DMS 273 (cell line): ENCODE data around the gene STK38L.

Experiments used
- DNase-seq: peaks from one replicate; lab custom pipeline; 2025; ENCODE audit not compliant: unreplicated experiment; lab: John Stamatoyannopoulos, UW

The STK38L gene

DNA sequence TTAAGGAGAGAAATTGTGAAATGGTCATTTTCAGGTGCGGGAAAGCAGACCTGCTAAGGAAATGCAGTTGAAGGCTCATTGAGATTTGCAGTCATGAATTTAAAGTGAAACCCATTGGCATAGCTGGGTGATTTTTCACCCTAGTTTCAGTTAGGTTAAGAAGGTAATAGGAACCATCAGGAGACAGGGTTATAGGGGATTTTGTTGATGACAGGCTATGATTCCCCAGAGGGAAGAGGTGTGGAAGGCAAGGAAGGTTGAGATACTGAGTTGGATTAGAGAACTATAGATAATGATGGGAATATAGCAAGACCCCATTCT is 65.9 kb downstream of the STK38L start:
- DNase-seq, result no peak

DNA sequence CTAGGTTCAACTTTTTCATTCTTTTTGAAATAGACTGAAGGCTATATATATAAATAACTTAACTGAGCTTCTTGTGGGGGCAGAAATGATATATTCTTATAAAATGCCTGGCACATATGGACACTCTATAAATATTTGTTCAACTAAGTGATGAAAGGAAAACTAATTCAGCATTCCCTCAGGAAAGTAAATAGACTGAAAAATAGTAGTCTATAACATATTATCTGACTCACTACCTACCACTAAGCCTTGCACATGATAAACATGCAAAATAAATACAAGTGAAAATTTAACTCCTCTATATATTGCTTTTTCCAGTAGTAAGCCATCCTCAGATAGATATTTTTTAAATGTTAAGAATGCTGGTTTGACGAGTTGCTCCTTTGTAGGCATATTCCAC is 72.9 kb downstream of the STK38L start:
- no peak for DNase-seq

DNA sequence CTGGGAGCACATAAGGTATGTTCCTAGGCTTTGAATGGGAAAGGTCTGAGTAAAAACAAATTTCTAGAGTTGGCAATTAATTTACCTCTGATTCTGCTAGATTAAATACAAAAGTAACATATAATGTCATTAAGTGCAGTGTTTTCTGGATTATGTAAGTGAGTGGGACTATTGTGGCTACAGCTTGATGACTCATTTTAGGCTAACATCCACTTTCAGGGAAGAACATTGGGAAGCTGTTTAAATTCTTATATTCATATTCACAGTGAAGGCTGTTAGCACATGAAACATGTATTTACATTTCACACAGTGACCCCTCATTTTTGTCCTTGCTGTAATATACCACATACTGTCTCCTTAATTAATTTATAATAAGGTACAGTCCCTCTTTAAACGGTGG is 75.3 kb downstream of the STK38L start:
- no peak for DNase-seq

DNA sequence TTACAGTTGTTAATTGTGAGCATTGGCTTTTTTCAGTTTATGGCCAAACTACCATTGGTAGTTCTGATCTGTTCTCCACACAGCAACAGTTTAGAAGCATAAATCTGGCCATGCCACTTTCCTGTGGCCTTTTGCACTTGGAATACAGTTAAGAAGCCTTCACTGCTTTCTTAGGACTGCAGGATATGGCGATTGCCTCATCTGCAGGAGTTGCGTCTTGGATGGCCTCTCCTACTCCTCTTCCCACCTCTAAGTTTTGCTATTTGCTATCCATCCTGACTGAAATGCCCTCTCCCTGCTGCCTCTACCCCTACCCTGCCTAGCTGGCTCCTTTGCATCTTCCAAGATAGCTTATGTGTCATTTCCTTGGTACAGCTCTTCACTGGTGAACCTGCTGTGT is 75.8 kb downstream of the STK38L start:
- DNase-seq, result no peak

DNA sequence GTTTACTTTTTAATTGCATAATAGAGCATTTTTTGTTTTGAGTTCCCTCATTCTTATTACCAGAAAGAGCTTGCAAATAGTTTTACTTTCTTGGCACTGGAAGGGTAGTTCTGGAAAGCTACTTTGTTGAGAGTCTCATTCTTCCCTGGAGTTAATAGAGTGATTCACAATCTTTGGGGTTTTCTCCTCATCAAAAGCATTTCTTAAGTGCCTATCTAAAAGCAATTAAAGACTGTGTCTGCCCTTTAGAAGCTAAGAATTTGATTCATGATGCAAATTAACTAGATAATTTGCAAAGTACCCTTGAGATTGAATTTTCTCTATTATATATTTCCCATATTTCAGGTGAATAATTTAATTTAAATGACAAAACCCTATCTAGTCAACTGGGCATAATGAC is 80.4 kb downstream of the STK38L start:
- DNase-seq, result no peak

DNA sequence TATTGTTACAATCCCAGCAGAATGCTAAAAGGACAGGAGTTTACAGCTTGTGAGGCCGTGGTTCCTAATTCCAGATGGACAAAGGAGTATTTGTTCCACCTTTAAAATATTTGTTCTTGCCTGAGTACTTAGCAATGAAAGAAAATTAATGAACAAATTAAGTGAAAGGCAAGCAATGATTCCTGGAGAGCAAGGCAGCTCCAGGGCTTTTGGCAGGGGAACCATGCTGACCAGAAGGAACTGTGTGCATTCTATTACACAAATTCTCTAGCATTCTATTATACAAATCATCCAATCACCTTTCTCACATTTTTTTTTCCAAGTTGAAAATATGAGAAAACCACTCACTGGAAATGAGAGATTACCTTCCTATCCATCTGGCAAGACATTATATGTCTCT is 86.8 kb downstream of the STK38L start:
- DNase-seq, result no peak

DNA sequence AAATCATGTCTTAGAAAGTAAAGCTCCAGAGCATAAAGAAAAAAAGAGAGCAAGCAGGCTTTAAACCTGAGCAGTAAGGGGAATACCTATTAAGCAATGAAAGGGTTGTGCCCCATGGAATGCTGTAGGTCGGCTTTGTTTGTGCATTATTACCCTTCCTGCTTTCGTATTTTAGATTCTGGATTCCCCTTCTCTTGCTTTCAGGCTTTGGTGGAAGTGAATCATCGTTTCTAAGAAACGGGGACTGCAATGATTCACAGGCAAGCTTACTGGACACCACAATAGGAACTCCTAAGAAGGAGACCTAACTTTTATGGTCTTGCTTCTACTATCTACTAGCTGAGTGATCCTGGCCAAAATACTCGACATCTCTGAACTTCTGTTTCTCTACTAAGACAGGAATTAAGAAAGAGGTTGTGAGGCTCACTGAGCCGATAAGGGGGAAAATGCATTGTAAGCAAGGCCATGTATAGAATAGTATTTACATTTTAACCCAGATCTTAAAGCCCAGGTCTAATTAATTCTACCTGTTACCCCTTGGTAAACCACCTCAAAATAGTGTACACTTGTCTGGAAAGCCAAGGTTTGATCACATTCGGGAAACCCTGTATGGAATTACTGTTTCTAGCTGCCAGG is 87.3 kb downstream of the STK38L start:
- DNase-seq, result no peak

DNA sequence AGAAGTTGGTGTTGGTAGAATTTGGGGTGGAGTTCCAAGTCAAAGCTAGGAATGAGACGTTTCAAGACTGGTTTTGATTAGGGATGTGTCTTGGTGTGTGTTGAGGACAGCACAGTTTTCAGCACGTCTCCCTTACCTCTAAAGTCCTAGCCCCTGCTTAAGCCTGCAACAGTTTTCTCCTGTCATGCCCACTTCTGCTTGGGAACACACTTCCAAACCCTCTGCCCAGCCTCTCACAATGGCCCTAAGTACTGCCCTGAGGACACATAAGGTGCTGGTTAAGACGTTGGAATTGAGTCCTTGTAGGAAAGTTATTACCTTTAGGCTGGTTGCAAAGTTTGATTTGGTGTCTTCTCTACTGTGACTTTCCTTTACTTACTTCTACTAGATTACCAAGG is 87.8 kb downstream of the STK38L start:
- peak; percentile 24 for DNase-seq

DNA sequence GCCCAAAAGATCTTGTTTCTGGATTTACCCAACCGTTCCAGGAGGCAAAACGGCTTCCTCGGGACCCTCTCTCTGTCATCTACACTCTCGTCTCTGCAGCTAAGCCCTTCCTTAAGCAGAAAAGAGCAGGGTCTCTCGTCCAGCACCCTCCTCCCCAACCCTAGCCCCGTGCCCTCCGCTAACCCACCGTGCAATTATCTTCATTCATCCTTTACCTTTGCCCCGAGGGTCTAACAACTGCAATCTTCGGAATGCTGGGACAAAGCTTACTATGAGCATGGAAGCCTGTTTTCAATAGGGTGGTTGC is 88.3 kb downstream of the STK38L start:
- peak; percentile 28 for DNase-seq

DNA sequence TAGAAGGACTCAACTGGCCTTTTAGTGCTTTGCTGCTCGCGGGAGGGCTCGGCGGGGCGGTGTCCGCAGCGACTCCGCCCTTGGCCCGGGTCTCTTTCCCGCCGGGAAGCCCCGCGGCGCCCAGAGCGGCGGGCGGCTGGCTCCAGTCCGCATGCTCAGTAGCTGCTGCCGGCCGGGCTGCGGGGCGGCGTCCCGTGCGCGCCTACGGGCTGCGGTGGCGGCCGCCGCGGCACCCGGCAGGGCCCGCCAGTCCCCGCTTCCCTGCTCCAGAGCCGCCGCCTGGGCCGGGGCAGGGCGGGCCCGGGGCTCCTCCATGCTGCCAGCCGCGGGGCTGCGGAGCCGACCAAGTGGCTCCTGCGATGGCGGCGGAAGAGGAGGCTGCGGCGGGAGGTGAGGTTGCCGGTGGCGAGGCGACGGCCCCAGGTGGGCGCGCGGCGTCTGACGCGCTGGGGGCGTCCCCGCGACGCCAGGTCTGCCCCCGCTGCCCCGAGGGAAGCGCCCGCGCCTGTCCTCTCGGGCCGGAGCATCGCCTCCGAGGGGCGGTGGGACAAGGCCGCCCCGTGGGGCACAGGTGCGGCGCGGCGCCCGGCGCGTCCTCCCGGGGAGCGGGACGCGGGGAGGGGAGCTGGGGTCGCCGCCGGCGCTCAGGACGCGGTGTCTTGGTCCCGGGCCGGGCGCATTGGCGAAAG is 88.8 kb downstream of the STK38L start, which contains the start of gene BMAL2:
Gene BMAL2 (plus strand): TSS at position 123 of the 689 bp plus-strand sequence. CDS start 237 bp downstream, at position 360.
- peak; percentile 78 for DNase-seq

DNA sequence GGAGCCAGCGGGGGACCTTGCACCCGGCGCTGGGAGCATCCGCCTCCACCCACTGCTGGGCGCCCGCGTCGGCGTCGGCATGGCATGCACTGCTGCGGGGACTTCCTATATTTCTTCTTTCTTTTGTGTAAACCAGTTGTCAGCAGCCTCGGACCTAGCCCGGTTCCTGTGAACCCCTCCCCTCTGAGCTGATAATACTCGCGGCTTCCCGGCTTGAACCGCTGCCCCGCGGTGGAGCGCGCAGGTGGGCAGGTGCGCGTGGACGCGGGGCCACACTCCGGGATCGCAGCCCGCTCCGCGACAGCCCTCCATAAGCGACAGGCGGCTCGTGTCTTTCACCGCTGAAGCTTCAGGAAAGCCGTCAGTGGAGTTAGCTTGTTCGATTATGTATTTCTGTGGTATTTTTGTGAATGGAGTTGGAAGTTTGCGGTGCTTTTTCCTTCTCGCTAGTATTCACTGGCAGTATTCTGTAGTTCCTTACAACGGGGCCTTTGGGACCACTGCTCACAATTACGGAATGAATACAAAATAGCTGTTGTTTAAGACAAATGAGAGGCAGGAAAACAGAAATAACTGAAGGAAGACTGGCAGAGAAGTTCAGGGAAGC is 89.4 kb downstream of the STK38L start:
- peak; percentile 52 for DNase-seq

DNA sequence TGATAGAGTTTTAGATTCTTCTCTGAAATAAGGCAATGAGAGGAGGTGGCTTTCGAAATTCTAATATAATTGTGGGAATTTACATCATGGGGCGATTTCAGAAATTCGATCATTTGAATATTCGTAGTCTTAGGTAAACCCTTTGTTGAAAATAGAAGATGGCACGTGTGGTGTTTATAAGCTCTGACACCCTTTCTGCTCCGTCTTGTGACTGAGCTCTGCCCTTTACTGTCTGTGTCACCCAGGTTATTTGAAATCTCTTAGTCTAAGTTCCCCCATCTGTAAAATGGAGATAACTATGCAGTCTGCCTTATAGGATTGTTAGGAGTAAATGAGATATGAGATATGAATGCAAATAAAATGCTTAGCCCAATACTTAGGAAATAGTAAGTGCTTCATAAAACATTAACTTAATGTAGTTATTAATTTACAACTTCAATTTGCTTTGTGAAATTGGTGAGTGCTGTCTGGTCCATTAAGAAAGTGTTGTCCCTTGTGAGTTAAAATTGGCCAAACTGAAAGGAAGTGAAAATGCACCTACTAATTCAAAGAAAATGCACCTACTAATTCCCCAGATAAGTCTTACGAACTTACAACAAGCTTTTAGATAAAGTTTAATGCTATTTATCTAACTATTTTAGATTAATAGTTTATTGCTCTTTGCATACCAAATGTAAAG is 90.1 kb downstream of the STK38L start:
- DNase-seq, result peak; percentile 3

DNA sequence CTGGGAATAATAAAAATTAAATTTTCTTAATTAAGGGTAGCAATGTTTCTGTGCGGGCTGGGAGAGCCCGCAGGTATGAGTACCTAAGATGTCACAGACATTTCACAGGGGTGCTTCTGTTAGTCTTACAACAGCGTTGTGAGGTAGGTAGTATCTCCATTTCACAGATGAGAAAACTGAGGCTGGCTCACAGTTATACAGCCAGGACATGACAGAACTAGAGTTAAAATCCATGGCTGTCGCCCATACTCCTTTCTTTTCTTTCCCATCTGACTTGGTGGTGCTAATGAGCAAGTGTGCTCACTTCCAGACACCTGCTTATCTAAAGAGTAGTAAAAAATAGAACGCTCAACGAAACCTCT is 90.6 kb downstream of the STK38L start:
- DNase-seq, result no peak

DNA sequence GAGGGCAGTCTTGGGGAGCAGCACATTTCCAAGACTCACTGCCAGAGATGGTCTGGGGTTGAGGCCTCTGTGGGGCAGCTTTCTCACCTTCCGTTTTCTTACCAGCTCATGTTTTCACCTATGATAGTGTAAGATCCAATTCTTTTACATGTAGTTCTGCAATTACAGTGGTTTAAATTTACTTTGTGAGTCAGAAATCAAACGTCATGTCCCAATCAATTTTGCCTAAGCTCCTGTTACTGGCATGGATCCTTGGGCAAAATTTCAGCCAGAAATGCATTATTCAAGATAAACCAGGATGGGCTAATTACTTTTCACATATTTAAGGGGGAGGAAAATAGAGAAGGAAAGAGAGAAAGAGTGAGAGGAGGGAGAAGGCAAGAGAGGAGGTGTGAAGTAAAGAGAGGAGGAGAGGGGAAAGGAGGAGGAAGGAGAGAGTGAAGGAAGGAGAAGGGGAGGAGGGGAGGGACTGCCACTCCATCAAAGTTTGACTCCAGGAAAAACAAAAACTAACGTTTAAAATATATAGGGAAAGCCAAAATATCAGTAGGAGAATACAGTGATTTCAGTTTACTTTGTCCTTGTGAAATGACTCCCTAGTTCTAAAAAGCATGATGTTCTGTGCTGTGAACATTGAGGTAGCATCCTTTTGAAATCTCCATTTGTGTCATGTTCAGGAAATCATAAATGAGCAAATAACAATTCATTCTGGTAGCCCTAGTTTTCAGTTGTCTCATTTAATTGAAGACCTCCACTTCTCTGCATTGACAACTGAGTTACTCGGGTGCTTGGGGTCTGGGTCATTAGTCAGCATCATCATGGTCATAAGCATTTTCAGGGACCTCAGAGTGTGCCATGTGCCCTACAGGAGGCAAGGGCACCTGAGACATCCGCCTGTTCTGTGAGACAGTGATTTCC is 91.5 kb downstream of the STK38L start:
- DNase-seq, result no peak

DNA sequence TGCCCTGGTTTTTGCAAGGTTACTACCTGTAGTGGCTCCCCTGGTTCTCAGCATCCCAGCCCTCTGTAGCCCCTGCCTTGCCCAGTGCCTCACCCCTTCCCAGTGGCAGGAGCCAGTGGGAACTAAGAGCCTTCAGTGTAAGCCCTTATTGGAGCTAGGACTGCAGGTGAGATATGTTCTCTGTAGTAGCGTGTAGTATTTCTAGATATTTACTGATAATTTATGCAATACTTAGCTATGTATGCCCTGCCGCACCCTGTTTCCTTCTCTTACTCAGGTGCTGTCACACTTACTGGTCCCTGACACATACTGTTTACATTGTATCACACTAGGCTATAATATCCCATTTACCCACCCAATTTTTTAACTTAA is 92.2 kb downstream of the STK38L start:
- no peak for DNase-seq

DNA sequence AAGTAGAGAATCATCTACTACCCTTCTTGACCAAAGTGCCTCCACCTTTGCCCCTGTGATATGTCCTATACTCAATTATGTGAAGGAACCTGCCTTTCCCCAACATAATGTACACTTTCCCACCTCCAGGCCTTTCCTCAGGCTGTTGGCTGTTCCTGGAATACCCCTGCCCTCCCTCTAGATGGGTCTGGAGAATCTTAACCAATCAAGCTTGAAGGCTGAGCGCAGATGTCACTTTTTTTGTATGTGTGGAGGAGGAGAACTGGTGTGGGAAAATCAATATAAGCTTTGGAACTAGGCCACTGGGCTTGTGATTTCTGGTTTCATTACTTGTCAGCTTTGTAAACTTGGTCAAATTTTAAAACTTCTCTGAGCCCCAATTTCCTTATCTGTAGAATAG is 93.3 kb downstream of the STK38L start:
- no peak for DNase-seq

DNA sequence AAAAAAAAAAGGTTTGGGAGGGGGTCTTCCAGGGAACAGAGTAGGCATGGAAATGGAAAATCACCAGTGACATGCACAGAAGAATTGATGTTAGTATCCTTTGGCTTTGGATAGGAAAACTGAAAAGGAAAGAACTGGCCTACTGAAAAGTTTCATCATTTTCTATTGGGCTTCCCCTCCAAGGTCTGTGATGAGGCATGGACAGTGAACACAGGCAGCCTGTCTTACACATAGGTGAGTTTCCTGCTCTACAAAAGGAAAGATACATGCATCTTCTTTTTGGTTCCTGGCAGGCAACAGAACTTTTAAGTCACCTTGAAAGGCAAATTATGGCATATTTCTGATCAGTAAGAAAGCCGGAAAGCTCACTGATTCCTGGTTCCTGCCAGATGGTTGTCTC is 94.4 kb downstream of the STK38L start:
- no peak for DNase-seq

DNA sequence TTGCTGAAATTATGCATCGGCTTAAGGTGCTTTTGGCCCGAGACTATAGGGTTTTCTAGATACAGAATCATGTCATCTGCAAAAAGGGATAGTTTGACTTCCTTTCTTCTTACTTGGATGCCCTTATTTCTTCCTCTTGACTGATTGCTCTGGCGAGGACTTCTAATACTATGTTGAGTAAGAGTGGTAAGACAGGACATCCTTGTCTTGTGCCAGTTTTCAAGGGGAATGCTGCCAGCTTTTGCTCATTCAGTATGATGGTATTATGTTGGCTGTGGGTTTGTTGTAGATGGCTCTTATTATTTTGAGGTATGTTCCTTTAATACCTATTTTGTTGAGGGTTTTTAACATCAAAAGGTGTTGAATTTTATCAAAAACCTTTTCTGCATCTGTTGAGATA is 96.9 kb downstream of the STK38L start:
- no peak for DNase-seq

DNA sequence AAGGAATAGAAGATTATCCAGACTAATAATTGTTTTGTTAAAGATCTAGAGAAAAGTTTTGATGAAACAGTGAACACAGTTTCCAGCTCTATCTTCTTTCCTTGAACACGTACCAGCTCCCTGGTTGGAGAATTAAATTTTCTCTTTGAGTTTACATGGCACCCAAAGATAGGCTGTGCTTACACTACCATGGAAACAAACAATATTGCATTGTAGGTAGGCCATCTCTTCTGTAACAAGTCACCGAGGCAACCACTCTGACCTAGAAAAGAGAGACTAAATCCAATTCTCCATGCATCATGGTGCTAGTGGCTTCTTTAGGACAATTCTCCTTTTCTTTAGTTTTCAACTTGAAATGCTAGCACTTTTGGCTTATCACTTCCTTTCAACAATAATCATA is 98.5 kb downstream of the STK38L start:
- no peak for DNase-seq

DNA sequence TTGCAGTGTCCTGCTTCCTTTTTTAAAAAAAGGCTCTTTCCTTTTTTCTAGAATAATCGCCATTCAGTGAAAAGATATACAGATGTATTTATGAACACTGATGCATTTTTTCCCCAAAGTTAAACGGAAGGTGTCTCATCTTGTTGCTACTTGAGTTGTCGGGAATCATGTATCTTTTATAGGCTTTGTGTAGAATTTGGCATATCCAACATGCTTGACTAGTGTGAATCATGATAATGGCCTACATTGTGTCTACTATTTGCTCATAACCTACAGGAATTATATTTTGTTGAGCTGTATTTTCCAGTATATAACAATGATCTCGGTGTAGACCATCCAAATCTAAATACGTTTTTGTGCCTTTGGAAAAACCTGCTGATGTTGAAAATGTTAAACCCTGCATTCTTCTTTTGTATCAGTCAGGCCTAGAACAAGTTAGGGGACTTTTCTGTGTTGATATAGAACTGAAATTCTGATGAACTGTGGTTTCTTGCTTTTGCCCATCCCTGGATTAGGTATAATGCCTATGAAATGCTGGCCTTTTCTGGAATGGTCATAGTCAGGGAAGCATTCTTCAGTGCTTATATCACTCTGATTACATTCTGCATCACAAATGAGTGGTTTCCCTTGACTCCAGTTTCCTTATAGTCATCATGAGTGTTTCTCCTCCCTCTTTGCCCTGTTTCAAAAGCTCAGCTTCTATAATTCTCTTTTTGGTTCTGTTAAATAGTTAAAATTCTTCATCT is 99.3 kb downstream of the STK38L start:
- DNase-seq, result no peak

DNA sequence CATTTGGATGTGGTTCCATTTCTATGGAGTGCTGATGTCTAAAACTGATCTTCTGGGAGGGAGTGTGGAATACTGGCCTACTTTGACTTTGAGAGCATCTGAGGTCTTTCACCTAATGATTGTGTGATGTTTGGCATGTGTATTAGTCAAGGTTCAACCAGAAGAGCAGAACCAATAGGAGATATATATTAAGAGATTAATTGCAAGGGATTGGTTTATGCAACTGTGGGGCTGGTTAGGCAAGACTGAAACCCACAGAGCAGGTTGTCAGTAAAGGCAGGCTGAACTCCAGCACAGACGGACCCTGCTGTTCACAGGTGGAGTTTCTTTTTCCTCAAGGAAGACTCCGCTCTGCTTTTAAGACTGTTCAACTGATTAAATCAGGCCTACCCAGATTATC is 100.2 kb downstream of the STK38L start:
- no peak for DNase-seq
